HG02884 (cell line): ENCODE measurements around the gene TTC9.

Experiments
- ATAC-seq: cut with Tn5 transposase; IDR thresholded peaks from one replicate; pipeline ENCODE4 v1.9.1; 2021; ENCODE audit warnings: mild to moderate bottlenecking, moderate library complexity; ENCODE audit not compliant: unreplicated experiment

The TTC9 gene

DNA sequence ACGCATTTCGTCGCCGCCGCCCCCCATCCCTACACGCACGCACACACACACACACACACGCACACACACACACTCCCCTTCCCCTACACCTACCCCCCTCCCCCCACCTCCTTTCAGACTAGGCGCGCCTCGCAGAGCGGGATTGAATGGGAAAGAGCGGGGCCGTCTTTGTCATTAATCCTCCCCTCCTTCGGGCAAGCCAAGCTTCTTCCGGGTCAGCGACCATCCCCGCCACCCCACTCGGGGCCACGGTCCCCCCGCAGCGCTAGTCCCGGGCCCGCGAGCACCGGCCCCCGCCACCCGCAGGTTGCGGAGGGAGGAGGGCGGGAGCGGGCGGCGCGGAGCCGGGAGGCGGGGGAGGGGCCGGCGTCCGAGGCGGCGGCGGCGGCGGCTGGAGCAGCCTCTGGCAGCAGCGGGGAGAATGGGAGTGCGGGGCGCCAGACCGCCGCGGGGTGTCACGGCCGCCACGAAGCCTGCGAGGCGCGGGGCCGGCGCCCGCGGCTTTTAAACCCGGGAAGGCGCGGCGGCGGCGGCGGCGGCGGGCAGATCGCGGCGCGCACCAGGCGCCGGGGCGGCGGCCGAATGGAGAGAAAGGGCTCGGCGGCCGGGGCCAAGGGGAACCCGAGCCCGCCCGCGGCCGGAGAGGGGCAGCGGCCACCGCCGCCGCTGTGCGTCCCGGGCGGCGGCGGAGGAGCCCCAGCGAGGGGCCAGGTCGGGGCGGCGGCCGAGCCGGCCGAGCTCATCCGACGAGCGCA lies at the start of gene TTC9:
Gene TTC9, plus strand, starts transcription at position 369 of the 755 bp plus-strand sequence. Its CDS starts 214 bp downstream, at position 583.
- no peak for ATAC-seq

DNA sequence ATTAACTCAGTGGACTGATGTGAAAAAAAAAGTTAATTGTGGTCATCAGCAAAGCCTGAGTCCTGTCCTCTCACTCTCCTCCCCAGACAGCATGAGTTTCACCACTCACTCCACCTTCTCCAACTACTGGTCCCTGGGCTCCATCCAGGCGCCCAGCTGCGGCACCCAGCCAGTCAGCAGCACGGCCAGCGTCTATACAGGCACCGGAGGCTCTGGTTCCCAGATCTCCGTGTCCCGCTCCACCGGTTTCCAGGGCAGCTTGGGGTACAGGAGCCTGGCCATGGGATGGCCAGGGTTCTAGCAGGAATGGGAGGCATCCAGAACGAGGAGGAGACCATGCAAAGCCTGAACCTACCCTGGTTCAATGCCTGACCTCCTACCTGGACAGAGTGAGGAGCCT lies 47.3 kb upstream of the TTC9 start:
- ATAC-seq, result no peak

GRCh38 chr14:70595443-70596185 lies 46.1 kb upstream of the TTC9 start:
- ATAC-seq, result no peak

- ATAC-seq, result no peak
Measured at GRCh38 chr14:70597731-70598130, 44.0 kb upstream of the TTC9 start.

- ATAC-seq, result no peak
Measured at GRCh38 chr14:70599345-70599744, 42.4 kb upstream of the TTC9 start.

GRCh38 chr14:70600382-70601157 lies 41.1 kb upstream of the TTC9 start, which contains the start of gene MED6:
TSS of gene MED6 (minus strand) at chr14:70600655. CDS start at chr14:70600637, 18 bp downstream.
- peak; percentile 82 for ATAC-seq

GRCh38 chr14:70601162-70601561 lies 40.6 kb upstream of the TTC9 start:
- ATAC-seq, result no peak

GRCh38 chr14:70602254-70602653 lies 39.5 kb upstream of the TTC9 start:
- no peak for ATAC-seq

DNA sequence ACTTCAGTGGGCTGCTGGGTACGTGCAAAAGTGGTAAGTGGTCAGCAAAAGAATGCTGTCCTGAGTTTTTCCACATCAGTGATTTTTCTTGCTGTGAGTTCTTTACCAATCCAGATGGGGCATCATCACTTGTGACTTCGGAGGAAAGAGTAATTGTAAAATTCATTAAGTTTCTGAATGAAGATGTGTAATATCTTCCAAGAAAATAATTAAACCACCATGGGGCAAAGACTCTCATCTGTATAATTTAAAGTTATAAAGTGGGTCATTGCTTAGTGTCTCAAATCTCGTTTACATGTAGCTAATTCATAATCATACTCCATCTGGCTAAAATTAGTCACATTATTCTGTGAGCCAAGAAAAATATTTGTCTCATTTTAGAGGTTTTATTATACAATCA lies 30.5 kb upstream of the TTC9 start:
- no peak for ATAC-seq

DNA sequence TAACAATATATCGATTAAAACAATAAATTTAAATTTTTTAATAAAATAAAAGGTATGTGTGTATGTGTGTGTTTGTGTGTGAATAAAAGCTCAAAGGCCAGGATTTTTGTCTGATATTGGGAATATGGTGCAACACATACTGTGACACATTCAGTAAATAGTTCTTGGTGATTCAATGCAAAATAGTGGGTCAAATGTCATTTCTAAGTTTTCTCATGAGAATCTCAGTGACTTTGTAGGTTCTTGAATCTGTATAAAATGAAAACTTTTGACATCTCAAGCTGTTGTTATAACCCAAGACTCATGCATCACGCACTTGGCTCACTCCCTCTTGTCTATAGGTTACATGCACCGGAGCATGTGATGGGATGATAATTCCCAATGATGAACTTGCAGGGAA lies 25.1 kb upstream of the TTC9 start:
- no peak for ATAC-seq

DNA sequence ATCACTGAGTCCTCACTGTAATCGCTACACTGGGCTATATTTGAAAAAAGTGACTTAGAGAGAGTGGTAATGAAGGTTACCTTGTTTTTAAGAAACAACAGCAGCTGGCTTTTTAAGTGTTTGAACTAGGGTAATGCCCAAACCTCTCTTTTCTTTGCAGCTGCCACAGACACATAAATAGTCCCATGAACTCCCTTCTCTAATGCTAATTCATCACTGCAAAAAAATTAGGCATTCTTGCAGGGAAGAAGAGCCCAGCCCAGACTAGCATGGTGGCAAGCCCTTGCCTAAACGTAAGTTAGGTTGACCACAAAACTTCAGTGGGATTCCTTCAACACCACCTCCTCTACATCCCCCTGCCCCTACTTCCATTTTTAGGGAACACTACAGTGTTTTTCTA lies 23.4 kb upstream of the TTC9 start:
- ATAC-seq, result no peak

DNA sequence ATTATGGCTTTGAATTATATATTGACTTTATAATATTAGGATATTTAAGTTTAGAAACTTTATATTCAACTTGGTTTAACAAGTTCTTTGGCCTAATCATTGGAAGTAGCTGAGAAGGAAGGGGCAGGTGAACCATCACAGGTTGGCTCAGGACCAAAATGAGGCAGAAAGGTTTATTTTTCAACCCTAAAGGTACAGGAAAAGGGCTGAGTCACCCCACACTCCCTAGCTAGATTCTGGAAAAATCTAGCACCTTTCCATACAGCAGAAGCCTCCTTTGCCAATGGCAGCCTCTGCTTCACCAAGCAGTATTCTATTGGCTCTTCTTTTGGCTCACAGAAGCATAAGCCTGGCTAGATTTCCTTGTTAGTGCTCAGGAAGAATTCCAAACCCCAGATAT lies 22.0 kb upstream of the TTC9 start:
- ATAC-seq, result no peak

DNA sequence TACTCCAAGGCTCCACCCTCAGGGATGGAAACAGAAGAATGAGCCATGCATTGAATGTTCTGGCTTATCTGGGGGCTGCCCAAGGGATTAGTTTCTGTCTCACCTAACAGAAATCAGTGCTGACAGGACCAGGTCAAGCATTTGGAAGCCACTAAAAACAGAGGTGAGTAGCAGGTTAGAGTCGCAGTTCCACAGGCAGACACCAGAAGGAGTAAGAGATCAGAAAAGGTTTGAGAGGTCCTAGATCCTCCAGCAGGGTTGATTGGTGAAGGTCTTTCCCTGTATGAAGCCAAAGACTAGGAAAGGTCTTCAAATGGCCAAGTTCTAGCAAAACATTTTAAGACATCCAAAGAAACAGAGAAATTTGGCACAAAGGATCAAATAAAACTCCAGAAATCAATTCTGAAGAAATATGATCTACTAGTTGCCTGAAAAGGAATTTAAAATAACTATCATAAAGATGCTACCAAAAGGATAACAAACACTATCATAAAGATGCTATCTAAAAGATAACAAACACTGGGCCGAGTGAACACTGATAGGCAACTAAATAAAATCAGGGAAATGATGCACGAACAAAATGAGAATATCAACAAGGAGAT lies 19.5 kb upstream of the TTC9 start:
- no peak for ATAC-seq

GRCh38 chr14:70624972-70625371 lies 16.7 kb upstream of the TTC9 start:
- no peak for ATAC-seq

DNA sequence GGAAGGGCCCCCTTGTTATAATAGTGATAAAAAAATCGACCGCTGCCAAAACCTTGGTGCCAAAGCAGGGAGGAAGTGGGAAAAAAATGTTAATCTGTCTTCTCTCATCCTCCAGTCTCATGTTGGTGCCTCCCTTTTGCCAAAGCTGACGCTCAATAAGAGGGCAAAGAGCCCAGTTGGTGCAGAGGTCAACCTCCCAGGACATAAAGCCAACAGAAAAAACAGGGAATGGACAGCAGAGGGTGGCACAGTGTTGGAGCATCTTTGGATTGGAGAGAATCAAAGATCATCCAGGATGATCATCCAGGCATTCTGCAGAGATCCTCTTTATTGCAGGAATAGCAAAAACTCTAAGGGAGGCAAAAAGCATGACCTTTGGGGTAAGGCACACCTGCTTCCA lies 9.8 kb upstream of the TTC9 start:
- no peak for ATAC-seq

GRCh38 chr14:70635971-70636595 lies 5.6 kb upstream of the TTC9 start:
- no peak for ATAC-seq

DNA sequence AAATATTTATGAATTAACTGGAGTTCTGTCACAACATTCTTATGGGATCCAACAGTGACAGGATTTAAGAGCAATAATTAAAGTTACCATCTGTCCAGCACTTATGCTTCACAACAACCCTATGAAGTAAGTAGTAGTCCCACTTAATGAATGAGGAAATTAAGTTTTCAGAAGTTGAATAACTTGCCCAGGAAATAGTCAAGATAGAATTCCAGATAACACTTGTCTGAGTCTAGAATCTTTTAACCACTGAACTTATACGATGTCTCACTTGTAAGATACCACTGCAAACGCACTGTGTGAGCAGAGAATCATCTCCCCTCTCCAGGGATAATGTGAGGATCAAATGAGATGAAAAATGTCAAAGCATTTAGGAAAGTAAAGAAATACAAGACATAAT lies 3.3 kb upstream of the TTC9 start:
- ATAC-seq, result no peak

- ATAC-seq, result peak; percentile 43
Measured at GRCh38 chr14:70640938-70641547, 673 bp upstream of the TTC9 start.

DNA sequence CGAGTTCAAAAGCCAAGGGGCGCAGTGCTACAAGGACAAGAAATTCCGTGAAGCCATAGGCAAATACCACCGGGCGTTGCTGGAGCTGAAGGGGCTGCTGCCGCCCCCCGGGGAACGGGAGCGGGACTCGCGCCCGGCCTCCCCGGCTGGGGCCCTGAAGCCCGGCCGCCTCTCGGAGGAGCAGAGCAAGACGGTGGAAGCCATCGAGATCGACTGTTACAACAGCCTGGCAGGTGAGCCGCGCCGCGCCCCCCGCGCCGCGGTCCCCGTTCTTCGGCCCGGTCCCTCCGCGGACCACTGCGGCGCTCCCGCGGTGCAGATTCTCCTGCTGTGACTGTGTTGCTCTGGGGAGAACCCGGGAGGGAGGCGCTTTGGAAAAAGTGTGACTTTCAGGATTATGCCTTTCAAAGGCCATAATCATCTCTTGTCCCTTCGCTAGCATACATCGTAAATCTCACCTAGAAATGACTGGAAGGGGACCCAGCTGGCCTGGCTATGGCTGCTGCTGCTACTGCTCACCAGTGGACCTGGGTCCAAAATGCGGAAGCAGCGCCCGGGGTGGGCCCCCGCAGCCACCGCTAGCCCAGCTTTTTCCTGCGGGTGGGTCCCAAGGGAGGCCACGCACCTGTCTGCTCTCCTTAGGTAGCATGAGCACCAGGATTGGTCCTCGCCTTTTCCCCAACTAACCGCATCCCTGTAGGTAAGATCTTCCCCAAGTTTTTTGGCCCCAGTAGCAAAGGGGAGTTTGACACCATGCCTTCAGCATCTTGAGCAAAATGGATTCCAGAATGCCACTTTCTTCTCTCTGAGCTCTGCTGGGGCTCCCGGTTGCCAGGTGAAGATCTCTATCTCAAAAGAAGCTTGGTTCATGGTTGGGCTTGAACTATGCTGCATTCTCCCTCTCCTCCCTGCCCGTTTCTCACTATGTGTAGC lies 853 bp downstream of the TTC9 start:
- no peak for ATAC-seq
